GM21447 (cell line): ENCODE data around the gene CALD1.

Experiments used
- ATAC-seq: cut with Tn5 transposase; IDR thresholded peaks from one replicate; pipeline ENCODE4 v1.9.1; 2021; ENCODE audit not compliant: unreplicated experiment

CALD1 gene

GRCh38 chr7:134825666-134826065, 46.2 kb downstream of the CALD1 start:
- no peak for ATAC-seq

- no peak for ATAC-seq
These were observed 46.7 kb downstream of the CALD1 start for GRCh38 chr7:134826105-134826504.

GRCh38 chr7:134827436-134827835, 48.0 kb downstream of the CALD1 start:
- no peak for ATAC-seq

- no peak for ATAC-seq
These were observed 48.5 kb downstream of the CALD1 start for GRCh38 chr7:134827889-134828288.

- no peak for ATAC-seq
These were observed 48.9 kb downstream of the CALD1 start for GRCh38 chr7:134828361-134828760.

- no peak for ATAC-seq
These were observed 50.0 kb downstream of the CALD1 start for GRCh38 chr7:134829380-134829986.

GRCh38 chr7:134831862-134832261, 52.4 kb downstream of the CALD1 start:
- no peak for ATAC-seq

- no peak for ATAC-seq
These were observed 52.9 kb downstream of the CALD1 start for GRCh38 chr7:134832367-134832766.

- no peak for ATAC-seq
These were observed 55.4 kb downstream of the CALD1 start for GRCh38 chr7:134834689-134835462.

GRCh38 chr7:134835463-134835823, 56.0 kb downstream of the CALD1 start:
- ATAC-seq = no peak

GRCh38 chr7:134836447-134836846, 57.0 kb downstream of the CALD1 start:
- no peak for ATAC-seq

GRCh38 chr7:134839298-134839697, 59.9 kb downstream of the CALD1 start:
- ATAC-seq = no peak

GRCh38 chr7:134842062-134842461, 62.6 kb downstream of the CALD1 start:
- no peak for ATAC-seq

- no peak for ATAC-seq
These were observed 63.5 kb downstream of the CALD1 start for GRCh38 chr7:134842886-134843430.

- ATAC-seq = no peak
These were observed 64.8 kb downstream of the CALD1 start for GRCh38 chr7:134844200-134844599.

GRCh38 chr7:134845461-134845860, 66.0 kb downstream of the CALD1 start:
- ATAC-seq = no peak

GRCh38 chr7:134847851-134848588, 68.6 kb downstream of the CALD1 start:
- no peak for ATAC-seq

- ATAC-seq = no peak
These were observed 70.6 kb downstream of the CALD1 start for GRCh38 chr7:134850066-134850465.

- no peak for ATAC-seq
These were observed 71.7 kb downstream of the CALD1 start for GRCh38 chr7:134851141-134851540.

GRCh38 chr7:134852625-134853024, 73.2 kb downstream of the CALD1 start:
- ATAC-seq = no peak

- ATAC-seq = no peak
These were observed 75.4 kb downstream of the CALD1 start for GRCh38 chr7:134854816-134855215.

GRCh38 chr7:134855442-134855841, 76.0 kb downstream of the CALD1 start:
- no peak for ATAC-seq
